Activated B cell treated with CpG ODN at 0.5 μM for 24 hours (primary cell): ENCODE results near the gene TNIP3. TPM values are rescaled to one million over a fixed set of nuclear protein-coding genes. Genes with fewer than 3 reads are reported as not detected.

Source experiments
- ATAC-seq: fragments of 200-7000 bp; cut with Tn5 transposase; one replicate; pipeline ENCODE4 v1.10.0; 2021; ENCODE audit warnings: low read depth, mild to moderate bottlenecking, moderate library complexity
- CTCF ChIA-PET: fragments of 350-600 bp; sonication (Branson Sonifier 250); formaldehyde crosslinking; loops from one replicate; lab custom pipeline; 2021; ENCODE audit warnings: antibody characterized with exemption; lab: Charles Lee
- POLR2A ChIA-PET: fragments of 350-600 bp; sonication (Branson Sonifier 250); formaldehyde crosslinking; loops from one replicate; lab custom pipeline; 2021; ENCODE audit warnings: antibody characterized with exemption; lab: Charles Lee
- DNase-seq: peaks from one replicate; pipeline ENCODE4 v3.0.0; 2022
- H3K27ac Mint-ChIP-seq: one replicate; pipeline ENCODE4 v1.8.0; 2020; ENCODE audit warnings: mixed read lengths
- H3K27me3 Mint-ChIP-seq: one replicate; pipeline ENCODE4 v1.8.0; 2021; ENCODE audit warnings: mixed read lengths
- H3K36me3 Mint-ChIP-seq: one replicate; pipeline ENCODE4 v1.8.0; 2021; ENCODE audit warnings: low read depth, mixed read lengths
- H3K4me1 Mint-ChIP-seq: one replicate; pipeline ENCODE4 v1.8.0; 2021; ENCODE audit warnings: mixed read lengths
- H3K4me3 Mint-ChIP-seq: one replicate; pipeline ENCODE4 v1.8.0; 2020; ENCODE audit warnings: mild to moderate bottlenecking, mixed read lengths
- H3K9me3 Mint-ChIP-seq: one replicate; pipeline ENCODE4 v1.8.0; 2020; ENCODE audit warnings: mixed read lengths
- CTCF ChIP-seq: fragments of 200-600 bp; IDR thresholded peaks from one replicate; pipeline ENCODE4 v1.8.0; 2022; ENCODE audit warnings: antibody characterized with exemption, mild to moderate bottlenecking
- intact Hi-C: fragments of 100-400 bp; cut with micrococcal nuclease; formaldehyde crosslinking; loops from one replicate; pipeline ENCODE4 v1.15.1; 2024
- total RNA-seq: library from RNA; stranded (reverse); gene quantifications from 2 replicates; pipeline ENCODE4 v1.2.3, GENCODE V29; 2022

TNIP3 gene
- total RNA-seq, 1 donor from 2014 or later: not detected

- intact Hi-C loops: no loop called here
- peaks cover 17% of the 10 kb centered on the region for H3K27me3 Mint-ChIP-seq
- H3K9me3 Mint-ChIP-seq: no peaks in the 10 kb centered on the region
- POLR2A ChIA-PET: no interaction called here
- H3K36me3 Mint-ChIP-seq: no peaks in the 10 kb centered on the region
- no peak for TF ChIP-seq CTCF
- H3K4me1 Mint-ChIP-seq: peaks cover 2% of the 10 kb centered on the region
- H3K27ac Mint-ChIP-seq: no peak overlapping the region
- no peak for ATAC-seq
- CTCF ChIA-PET: interaction anchor here (0.8 kb wide), 1 partner anchor 40 kb away, joined by 3 read pairs; no protein-coding TSS in a partner anchor
- DNase-seq: no peak
- H3K4me3 Mint-ChIP-seq: no peak overlapping the region
Measured at GRCh38 chr4:121151942-121152341, 12.2 kb downstream of the TNIP3 start.

GRCh38 chr4:121150486-121150885 is 13.6 kb downstream of the TNIP3 start:
- Mint-ChIP-seq H3K27ac (no peak overlapping the region), H3K4me1 (no peaks in the 10 kb centered on the region), H3K4me3 (no peak overlapping the region), H3K27me3 (peaks cover 9% of the 10 kb centered on the region), H3K9me3 (no peaks in the 10 kb centered on the region), H3K36me3 (no peaks in the 10 kb centered on the region)
- POLR2A ChIA-PET: no interaction called here
- DNase-seq (no peak), ATAC-seq (no peak)
- no peak for TF ChIP-seq CTCF
- intact Hi-C loops: no loop called here
- CTCF ChIA-PET: no interaction called here

GRCh38 chr4:121150003-121150402 is 14.1 kb downstream of the TNIP3 start:
- Mint-ChIP-seq H3K4me3 (no peak overlapping the region), H3K36me3 (no peaks in the 10 kb centered on the region), H3K27ac (no peak overlapping the region), H3K9me3 (no peaks in the 10 kb centered on the region), H3K27me3 (peaks cover 9% of the 10 kb centered on the region), H3K4me1 (no peaks in the 10 kb centered on the region)
- DNase-seq: no peak
- TF ChIP-seq CTCF: no peak
- ATAC-seq: no peak
- intact Hi-C loops: no loop called here
- ChIA-PET POLR2A (no interaction called here), CTCF (no interaction called here)

GRCh38 chr4:121148621-121149020 is 15.5 kb downstream of the TNIP3 start:
- ChIA-PET CTCF (no interaction called here), POLR2A (no interaction called here)
- H3K4me3 Mint-ChIP-seq: no peak overlapping the region
- H3K27ac Mint-ChIP-seq: no peak overlapping the region
- peaks cover 3% of the 10 kb centered on the region for H3K27me3 Mint-ChIP-seq
- no peak for TF ChIP-seq CTCF
- no peak for DNase-seq
- H3K36me3 Mint-ChIP-seq: no peaks in the 10 kb centered on the region
- intact Hi-C loops: no loop called here
- no peaks in the 10 kb centered on the region for H3K9me3 Mint-ChIP-seq
- H3K4me1 Mint-ChIP-seq: no peaks in the 10 kb centered on the region
- ATAC-seq: no peak

GRCh38 chr4:121148000-121148399 is 16.1 kb downstream of the TNIP3 start:
- no peak overlapping the region for H3K4me3 Mint-ChIP-seq
- no peak for ATAC-seq
- CTCF ChIA-PET: no interaction called here
- no peak for DNase-seq
- no peak for TF ChIP-seq CTCF
- intact Hi-C loops: no loop called here
- H3K36me3 Mint-ChIP-seq: no peaks in the 10 kb centered on the region
- POLR2A ChIA-PET: no interaction called here
- H3K4me1 Mint-ChIP-seq: no peaks in the 10 kb centered on the region
- H3K27ac Mint-ChIP-seq: no peak overlapping the region
- H3K27me3 Mint-ChIP-seq: peaks cover 3% of the 10 kb centered on the region
- no peaks in the 10 kb centered on the region for H3K9me3 Mint-ChIP-seq
